GM19043 (cell line): ENCODE results near the gene FGFBP2.
"Not testable (repeated sequence)": the region's sequence is repeated elsewhere in the genome, so short reads cannot be mapped to it uniquely, and the experiment has no call there.

ENCODE experiments used
- ATAC-seq: cut with Tn5 transposase; IDR thresholded peaks from one replicate; pipeline ENCODE4 v1.9.1; 2021; ENCODE audit warnings: low read depth; ENCODE audit not compliant: unreplicated experiment

Gene FGFBP2

GRCh38 chr4:15934259-15934658 is 28.7 kb downstream of the FGFBP2 start:
- ATAC-seq, result no peak

GRCh38 chr4:15931451-15932210 is 31.3 kb downstream of the FGFBP2 start:
- ATAC-seq, result no peak

DNA sequence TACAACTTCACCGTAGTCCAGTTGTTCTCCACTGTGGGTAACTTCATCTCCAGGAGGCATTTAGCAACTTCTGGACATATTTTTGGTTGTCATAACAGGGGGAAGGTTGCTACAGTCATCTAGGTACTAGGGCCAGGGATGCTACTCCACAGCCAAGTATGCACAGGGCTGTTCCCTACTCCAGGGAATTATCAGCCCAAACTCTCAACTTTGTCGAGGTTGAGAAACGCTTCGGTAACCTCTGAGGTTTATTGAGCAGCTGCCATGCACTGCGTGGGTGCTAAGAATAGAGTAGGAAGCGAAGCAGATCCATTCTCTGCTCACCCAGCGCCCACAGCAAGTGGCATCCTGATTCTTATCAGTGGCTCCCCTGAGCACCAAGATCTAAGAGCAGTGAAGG is 32.7 kb downstream of the FGFBP2 start:
- ATAC-seq, result no peak

DNA sequence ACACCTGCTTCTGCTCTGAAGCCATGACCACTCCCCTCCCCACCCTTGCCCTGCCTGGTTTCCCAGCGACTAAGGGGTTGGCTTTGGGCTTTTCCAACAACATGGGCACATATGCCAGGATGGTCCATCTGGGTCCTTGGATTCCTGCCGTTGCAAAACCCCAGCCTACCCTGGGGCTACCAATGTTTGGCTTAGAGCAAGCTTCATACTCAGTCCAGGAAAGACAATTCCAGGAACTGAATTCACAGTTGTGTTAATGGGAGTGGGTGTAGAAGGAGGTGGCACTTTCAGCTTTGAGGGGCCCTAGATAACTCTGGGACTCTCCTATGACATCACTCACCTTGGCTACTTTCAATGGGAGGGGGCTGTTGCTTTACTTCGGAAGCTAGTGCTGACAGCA is 33.4 kb downstream of the FGFBP2 start:
- ATAC-seq, result no peak

DNA sequence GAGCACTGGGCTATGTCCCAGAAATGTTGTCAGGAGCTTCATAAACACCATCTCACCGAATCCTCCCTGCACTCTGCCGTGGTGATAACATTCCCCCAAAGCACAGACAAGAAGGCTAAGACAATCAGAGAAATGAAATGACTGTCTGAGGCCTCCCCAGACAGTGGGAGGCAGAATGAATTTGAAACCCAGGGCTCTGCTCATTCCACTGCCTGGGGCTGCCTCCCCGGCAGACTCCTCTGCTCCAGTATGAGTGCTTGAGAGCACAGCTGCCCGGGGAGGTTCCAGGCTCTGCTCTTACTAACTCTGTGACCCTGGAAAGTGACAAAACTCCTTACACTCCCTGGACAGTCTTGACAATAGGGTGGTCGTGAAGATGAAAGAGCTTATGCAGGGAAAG is 34.1 kb downstream of the FGFBP2 start:
- ATAC-seq, result no peak

GRCh38 chr4:15926486-15926885 is 36.5 kb downstream of the FGFBP2 start:
- no peak for ATAC-seq

DNA sequence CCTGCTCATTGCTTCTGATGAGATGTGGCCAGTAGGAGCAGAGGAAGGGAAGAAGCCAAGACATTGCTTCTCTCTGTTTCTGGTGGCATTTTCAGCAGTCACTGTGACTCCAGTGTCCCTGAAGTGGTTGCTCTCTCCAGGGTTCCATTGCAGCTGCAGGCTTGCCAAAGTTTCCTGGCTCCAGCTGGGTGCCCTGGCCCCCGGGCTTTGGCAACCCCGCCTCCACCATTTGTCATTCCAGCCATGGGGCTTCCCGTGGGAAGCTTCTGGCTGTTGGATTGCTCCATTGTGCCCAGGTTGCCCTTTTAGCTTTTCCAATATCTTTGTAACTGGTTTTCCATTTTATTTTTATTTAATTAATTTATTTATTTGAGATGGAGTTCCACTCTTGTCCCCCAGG is 37.1 kb downstream of the FGFBP2 start:
- no peak for ATAC-seq

- no peak for ATAC-seq
Observed at GRCh38 chr4:15921592-15921932, 41.4 kb downstream of the FGFBP2 start.

DNA sequence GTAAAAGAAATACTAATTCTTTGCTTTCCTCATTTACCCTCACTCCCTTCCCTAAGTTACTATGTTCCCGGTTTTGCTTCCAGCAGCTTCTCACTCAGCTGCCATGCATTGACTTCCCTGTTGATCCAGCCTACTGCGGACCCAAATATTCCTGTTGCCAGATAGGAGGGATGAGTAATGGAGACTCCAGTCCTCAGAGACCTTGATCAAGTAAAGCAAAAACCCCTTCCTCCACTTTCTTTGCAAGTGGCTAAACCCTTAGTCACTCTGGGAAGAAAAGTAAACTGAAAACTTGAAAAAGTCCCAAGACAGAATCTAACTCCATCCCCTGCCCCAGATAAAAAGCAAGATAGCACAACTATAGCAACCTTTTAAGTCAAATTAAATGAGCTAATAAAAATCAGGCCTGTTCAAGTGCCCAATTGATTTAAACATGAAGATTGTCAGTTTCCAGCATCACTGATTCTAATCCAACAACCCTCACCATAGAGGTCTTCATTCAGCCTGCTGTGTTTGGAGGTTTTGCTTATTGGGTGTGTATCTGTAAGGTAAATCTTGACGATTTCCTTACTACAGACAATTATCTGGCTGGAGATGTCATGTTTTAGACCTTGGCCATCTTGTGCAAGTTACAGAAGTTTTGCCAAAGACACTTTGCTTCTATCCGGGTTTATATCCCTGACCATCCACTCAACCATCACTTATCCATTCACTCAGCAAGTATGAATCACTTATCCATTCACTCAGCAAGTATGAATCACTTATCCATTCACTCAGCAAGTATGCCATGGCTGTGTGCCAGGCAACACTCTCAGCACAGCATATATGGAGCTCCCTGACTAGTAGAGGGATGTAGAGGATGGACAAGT is 42.0 kb downstream of the FGFBP2 start:
- no peak for ATAC-seq

- ATAC-seq, result no peak
Observed at GRCh38 chr4:15918484-15919129, 44.4 kb downstream of the FGFBP2 start.

GRCh38 chr4:15917297-15917696 is 45.7 kb downstream of the FGFBP2 start:
- ATAC-seq, result no peak

DNA sequence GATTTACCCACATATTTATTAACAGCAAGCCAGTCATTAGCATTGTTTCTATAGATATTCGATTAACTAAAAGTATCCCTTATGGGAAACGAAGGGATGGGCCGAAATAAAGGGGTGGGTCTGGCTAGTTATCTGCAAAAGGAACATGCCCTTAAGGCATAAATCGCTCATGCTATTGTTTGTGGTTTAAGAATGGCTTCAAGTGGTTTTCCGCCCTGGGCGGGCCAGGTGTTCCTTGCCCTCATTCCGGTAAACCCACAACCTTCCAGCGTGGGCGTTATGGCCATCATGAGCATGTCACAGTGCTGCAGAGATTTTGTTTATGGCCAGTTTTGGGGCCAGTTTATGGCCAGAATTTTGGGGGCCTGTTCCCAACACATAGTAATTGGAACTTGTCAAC is 46.6 kb downstream of the FGFBP2 start:
- not testable (repeated sequence) for ATAC-seq

- ATAC-seq, result no peak
Observed at GRCh38 chr4:15914736-15915135, 48.2 kb downstream of the FGFBP2 start.

DNA sequence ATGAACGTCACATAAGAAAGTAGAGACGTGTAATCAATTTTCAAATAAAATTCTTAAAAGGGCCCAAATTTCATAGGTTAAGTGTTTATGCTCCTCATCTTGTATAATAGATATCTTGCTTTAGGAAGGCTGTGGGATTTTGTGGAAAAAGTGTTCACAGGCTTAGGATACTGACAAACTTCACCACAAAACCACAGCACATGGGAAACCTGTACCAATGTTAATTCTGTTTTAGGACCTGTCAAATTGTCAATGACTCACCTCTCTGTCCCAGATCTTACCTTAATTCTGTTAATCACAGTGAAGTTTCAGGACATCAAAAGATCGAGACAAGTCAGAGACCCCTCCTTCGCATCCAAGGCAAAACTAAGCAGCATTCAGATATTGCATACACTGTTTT is 48.7 kb downstream of the FGFBP2 start:
- no peak for ATAC-seq

DNA sequence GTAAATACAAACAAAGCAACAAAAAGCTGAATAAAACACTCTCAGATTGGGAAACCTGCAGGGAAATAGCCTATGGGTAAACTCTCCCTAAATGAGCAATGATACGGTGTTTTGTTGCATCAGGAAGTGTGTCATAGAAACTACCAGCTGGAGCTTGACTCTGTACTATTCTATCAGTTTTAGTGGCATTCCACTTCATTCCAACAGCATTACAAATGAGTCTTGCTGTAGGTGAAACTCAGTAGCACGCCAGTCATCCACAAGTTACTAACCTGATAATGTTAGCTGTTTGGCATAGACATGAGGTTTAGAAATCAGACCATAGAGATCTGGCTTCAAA is 49.4 kb downstream of the FGFBP2 start:
- no peak for ATAC-seq

DNA sequence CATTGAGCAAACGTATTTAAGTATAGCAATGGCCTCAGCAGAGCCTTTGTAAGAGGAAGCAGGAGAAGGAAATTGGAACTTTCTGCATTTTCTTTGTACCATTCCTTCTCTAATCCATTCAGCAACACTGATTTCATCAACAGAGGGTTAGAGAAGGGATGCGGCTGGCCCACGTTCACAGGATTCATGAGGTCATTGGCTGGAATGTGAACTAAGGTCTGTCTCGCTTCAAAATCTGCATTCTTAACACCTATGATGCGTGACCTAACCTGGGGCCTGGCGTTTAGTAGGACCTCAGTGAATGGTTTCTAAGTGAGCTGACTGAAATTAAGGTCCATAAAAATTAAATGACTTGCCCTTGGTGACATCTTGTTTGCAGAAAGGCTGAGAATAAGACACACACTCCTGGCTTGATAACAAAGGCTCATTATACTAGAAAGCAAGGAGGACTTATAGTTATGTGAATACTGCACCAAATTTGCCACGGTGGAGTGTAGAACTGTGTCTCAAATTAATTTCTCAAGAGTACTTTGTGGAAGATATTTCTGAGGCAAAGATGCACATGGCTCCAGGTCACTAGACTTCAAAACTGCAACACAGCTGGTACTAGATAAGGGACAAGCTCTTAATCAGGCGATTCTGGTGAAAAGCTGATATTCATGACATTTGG is 49.9 kb downstream of the FGFBP2 start:
- ATAC-seq, result no peak

DNA sequence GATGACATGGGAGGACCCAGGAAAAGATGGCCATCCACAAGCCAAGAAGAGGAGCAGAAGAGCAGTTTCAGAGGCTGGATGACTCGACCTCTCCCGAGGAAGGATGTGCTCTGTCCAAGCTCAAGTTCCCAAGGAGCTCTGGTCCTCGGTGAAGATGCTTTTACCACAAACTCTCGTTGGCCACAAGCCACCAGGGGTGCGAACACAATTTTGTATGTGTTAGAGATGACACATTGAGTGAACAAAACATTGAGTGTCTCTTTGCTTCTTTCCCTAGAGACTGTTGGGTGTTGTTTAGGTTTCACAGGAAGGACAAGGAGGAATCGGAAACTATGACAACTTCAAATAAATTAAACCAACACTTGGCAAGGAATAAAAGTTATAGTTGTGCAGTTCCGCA is 50.7 kb downstream of the FGFBP2 start:
- ATAC-seq, result no peak
